Stimulated activated memory B cell treated with anti-CD40 and anti-IgM and Interleukin-4, amounts not matched to agents 10 μg/mL and 1 μg/mL and 100 μg/mL, for 72 hours (primary cell): ENCODE measurements around the gene AOC2.
"Not testable (repeated sequence)": the region's sequence is repeated elsewhere in the genome, so short reads cannot be mapped to it uniquely, and the experiment has no call there.

Experiments used
- ATAC-seq: fragments of 150-1000 bp; cut with Tn5 transposase; 2 replicates; pipeline ENCODE4 v1.10.0; 2021
- H3K27ac Mint-ChIP-seq: one replicate; pipeline ENCODE4 v1.8.0; 2022; ENCODE audit warnings: mild to moderate bottlenecking, mixed read lengths
- H3K27me3 Mint-ChIP-seq: one replicate; pipeline ENCODE4 v1.8.0; 2022; ENCODE audit warnings: mixed read lengths
- H3K36me3 Mint-ChIP-seq: one replicate; pipeline ENCODE4 v1.8.0; 2022; ENCODE audit warnings: mixed read lengths
- H3K4me1 Mint-ChIP-seq: one replicate; pipeline ENCODE4 v1.8.0; 2022; ENCODE audit warnings: mixed read lengths
- H3K4me3 Mint-ChIP-seq: one replicate; pipeline ENCODE4 v1.8.0; 2022; ENCODE audit warnings: mild to moderate bottlenecking, moderate library complexity, mixed read lengths
- H3K9me3 Mint-ChIP-seq: one replicate; pipeline ENCODE4 v1.8.0; 2022; ENCODE audit warnings: mixed read lengths

AOC2 gene

DNA sequence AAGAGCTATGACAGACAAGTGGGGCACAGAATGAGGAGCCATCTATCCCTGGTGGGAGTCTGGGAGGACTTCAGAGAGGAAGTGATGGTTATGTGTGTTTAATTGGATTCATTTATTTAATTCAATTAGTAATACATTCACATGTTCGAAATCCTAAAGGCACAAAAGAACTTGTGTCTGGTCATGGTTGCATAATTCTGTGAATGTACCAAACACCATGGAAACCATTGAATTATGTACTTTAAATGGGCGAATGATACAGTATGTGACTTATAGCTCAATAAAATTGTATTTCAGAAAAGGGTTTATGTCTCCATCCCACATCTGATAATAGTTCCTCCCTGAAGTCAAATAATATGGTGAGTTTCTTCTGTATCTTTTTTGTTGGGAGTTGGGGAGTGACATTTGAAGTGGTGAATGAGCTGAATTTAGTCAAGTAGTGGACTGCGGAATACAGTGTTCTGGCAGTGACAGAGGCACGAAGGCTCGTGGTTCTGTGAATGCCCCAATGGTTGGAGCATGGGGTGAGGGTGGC, 36.5 kb downstream of the AOC2 start:
- no peaks in the 10 kb centered on the region for H3K36me3 Mint-ChIP-seq
- no peaks in the 10 kb centered on the region for H3K9me3 Mint-ChIP-seq
- ATAC-seq = no peak
- peaks cover 46% of the 10 kb centered on the region for H3K27me3 Mint-ChIP-seq
- no peaks in the 10 kb centered on the region for H3K4me1 Mint-ChIP-seq
- no peak overlapping the region for H3K4me3 Mint-ChIP-seq
- no peak overlapping the region for H3K27ac Mint-ChIP-seq

DNA sequence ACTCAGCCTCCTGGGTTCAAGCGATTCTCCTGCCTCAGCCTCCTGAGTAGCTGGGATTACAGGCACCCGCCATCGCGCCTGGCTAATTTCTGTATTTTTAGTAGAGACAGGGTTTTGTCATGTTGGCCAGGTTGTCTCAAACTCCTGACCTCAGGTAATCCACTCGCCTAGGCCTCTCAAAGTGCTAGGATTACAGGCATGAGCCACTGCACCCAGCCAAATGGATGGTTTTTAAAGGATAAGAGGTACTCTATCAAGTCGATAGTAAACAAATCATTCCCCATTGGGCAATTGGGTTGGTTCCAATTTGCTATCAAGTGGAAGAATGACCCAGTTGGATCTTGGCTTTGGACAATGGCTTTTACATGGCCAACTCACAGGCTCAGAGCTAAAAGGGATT, 37.3 kb downstream of the AOC2 start:
- not testable (repeated sequence) for ATAC-seq, H3K36me3 Mint-ChIP-seq, H3K27ac Mint-ChIP-seq, H3K4me1 Mint-ChIP-seq, H3K4me3 Mint-ChIP-seq, H3K9me3 Mint-ChIP-seq
- peaks cover 48% of the 10 kb centered on the region for H3K27me3 Mint-ChIP-seq

DNA sequence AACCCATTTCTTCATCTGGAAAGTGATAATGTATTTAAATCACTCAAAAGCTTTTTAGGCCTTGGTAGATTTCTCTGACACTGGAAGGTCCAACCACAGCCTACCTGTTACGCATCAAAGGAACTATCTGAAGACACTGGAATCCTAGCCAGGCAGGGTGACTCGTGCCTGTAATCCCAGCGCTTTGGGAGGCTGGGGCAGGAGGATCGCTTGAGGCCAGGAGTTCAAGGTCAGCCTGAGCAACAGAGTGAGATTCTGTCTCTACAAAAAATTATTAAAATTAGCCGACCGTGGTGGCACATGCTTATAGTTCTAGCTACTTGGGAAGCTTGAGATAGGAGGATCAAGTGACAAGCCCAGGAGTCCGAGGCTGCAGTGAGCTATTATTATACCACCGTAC, 37.8 kb downstream of the AOC2 start:
- H3K4me3 Mint-ChIP-seq = no peak overlapping the region
- no peak overlapping the region for H3K27ac Mint-ChIP-seq
- no peak for ATAC-seq
- peaks cover 46% of the 10 kb centered on the region for H3K27me3 Mint-ChIP-seq
- no peaks in the 10 kb centered on the region for H3K9me3 Mint-ChIP-seq
- peaks cover 7% of the 10 kb centered on the region for H3K4me1 Mint-ChIP-seq
- no peaks in the 10 kb centered on the region for H3K36me3 Mint-ChIP-seq

DNA sequence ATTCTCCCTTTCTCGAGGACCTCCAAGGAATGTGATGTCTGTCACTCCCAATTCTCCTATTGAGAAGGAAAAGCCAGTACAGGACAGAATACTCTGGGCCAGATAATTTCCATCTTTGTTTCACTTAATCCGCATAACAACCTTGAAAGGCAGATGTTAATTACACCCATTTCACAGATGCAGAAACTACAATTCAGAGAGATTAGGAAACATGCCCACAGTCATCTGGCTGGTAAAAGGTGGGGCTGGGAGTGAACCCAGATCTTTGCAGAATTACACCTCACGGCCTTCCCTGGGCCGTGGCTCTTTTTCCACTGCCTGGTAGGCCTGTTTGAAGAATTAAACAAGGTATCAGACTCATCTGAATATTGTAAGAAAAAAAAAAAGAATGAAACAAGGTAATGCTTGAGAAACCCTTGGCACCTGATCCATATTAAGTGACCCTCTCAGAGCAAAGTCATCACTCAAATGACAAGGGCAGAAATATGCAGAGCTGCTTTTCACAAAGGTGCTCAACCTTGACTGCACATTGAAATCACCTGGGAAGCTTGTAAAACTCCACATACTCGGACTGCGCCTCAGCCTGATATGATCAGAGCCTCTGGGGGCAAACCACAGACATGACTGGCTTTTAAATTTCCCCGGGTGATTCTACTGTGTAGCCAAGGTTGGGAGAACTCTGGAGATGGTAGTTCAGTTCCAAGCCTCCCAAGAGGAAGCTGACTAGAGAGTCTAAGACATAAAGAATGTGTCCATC, 39.6 kb downstream of the AOC2 start:
- Mint-ChIP-seq H3K4me1 (peaks cover 7% of the 10 kb centered on the region), H3K27me3 (peaks cover 28% of the 10 kb centered on the region), H3K9me3 (no peaks in the 10 kb centered on the region), H3K4me3 (no peak overlapping the region), H3K27ac (no peak overlapping the region), H3K36me3 (no peaks in the 10 kb centered on the region)
- ATAC-seq = no peak

DNA sequence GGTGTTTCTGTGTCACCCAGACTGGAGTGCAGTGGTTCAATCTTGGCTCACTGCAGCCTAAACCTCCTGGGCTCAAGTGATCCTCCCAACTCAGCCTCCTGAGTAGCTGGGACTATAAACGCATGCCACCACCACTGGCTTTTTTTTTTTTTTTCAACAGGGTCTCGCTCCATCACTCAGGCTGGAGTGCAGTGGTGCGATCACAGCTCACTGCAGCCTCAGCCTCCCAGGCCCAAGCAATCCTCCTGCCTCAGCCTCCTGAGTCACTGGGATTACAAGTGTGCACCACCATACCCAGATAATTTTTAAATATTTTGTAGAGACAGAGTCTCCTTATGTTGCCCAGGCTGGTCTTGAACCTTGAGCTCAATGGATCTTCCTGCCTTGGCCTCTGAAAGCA, 41.4 kb downstream of the AOC2 start:
- not testable (repeated sequence) for H3K27ac Mint-ChIP-seq, H3K4me1 Mint-ChIP-seq, H3K27me3 Mint-ChIP-seq, H3K4me3 Mint-ChIP-seq, H3K36me3 Mint-ChIP-seq, ATAC-seq, H3K9me3 Mint-ChIP-seq

DNA sequence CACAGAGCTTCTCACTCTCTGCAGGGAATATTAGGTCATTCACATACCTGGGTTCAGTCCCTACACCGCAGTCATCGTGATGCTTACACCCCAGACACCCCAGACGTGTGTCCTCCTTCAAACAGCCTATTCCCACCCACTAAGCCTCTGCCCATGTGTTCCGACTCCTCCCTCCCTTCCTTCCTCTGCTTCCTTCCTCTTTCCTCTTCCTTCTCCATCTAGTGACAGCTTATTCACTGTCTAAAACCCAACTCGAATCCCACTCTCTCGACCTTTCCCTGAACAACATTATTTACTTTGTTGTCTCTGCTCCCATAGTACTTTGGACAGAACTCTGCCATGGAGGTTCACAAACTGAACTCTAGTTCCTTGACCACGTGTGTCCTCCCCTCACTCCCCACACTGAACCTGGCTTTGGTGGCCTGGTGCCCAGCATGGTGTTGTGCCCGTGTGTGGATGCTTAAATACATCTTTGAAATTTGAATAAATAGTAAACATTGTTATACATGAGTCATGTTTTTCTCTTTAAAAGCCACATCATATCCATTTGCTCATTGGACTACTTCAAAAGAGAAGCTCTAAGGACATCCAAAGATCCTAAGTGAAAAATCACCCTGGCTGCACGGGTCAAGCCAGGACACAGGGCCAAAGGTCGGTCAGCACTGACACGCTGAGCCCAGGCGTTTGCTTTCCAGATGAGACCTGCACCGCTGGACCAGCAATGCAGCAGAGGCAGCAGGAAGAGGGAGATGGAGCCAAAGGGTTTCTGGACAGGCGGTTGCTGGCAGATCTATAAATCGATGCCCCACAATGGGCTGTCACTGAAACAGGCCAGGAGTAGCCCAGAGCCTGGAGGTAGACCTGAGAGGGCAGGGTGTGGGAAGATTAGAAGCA, 42.1 kb downstream of the AOC2 start:
- peaks cover 9% of the 10 kb centered on the region for H3K27me3 Mint-ChIP-seq
- H3K4me1 Mint-ChIP-seq = peaks cover 7% of the 10 kb centered on the region
- ATAC-seq = no peak
- no peaks in the 10 kb centered on the region for H3K9me3 Mint-ChIP-seq
- H3K4me3 Mint-ChIP-seq = no peak overlapping the region
- H3K36me3 Mint-ChIP-seq = no peaks in the 10 kb centered on the region
- H3K27ac Mint-ChIP-seq = no peak overlapping the region

DNA sequence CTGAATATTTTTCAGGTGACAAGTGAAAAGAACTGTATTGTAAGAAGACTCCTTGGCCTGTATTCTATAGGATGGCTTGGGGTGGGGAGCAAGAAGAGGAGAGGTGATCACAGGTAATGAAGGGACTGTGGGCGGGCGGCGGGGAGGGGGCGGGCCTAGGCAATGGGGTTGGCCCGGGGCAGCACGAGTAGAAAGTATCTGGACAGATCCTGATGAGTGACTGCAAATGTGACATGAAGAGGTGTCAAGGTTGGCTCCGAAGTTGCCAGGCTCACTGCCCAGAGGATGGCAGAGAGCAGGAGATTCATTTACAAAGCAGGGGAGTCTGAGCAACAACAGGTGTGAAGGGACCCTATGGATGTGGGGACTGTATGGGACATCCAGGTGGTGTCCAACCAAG, 45.4 kb downstream of the AOC2 start:
- Mint-ChIP-seq H3K4me3 (no peak overlapping the region), H3K4me1 (peaks cover 7% of the 10 kb centered on the region), H3K27me3 (peaks cover 9% of the 10 kb centered on the region), H3K27ac (no peak overlapping the region), H3K9me3 (no peaks in the 10 kb centered on the region), H3K36me3 (no peaks in the 10 kb centered on the region)
- ATAC-seq = no peak

DNA sequence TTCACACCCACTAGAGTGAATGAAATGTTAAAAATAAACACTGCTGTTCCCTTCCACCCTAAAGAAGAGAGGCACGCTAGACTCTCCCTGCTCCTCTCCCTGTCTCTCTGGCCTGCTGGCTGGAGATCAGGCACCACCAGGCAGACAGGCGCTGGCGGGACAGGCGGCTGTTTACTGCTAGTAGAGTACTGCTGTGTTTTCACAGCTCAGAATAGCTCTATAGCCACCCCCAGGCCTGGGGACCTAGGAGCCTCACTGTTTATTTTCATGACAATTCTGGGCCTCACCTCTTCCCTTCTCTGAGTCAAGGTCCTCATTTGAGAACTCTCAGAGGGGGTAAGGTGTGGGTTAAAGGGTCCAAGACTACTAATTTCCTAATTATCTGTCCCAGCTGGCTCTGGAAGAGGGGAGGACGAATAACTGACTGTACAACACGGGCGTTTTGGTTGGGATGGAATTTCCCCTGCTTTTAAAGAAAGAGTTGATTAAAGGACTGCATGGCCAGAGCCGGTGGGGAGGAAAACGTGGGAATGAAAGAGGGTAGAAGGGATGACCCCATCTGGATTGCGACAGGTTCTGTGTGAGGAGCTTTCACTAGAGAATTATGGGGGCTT, 47.3 kb downstream of the AOC2 start:
- H3K4me1 Mint-ChIP-seq = peaks cover under 1% of the 10 kb centered on the region
- ATAC-seq = no peak
- no peak overlapping the region for H3K27ac Mint-ChIP-seq
- peaks cover 3% of the 10 kb centered on the region for H3K27me3 Mint-ChIP-seq
- H3K9me3 Mint-ChIP-seq = no peaks in the 10 kb centered on the region
- H3K4me3 Mint-ChIP-seq = no peak overlapping the region
- H3K36me3 Mint-ChIP-seq = no peaks in the 10 kb centered on the region

DNA sequence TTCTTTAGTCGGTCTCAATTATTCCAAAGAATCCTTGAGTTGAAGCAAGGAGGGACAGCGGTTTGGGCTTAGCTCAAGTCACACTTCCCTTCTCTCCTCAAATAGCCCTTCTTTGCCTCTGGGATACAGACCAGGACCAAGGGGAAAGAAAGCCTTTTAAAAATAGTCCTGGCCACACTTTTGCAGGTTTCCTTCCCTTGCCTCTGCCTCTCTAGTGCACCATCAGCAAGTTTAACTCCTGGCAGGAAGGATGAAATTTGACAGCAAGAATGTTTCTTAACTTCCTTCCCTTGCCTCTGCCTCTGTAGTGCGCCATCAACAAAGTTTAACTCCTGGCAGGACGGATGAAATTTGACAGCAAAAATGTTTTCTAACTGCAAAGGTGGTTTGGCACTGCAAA, 49.0 kb downstream of the AOC2 start:
- no peak overlapping the region for H3K4me3 Mint-ChIP-seq
- no peak for ATAC-seq
- no peaks in the 10 kb centered on the region for H3K27me3 Mint-ChIP-seq
- H3K4me1 Mint-ChIP-seq = no peaks in the 10 kb centered on the region
- no peak overlapping the region for H3K27ac Mint-ChIP-seq
- H3K9me3 Mint-ChIP-seq = no peaks in the 10 kb centered on the region
- no peaks in the 10 kb centered on the region for H3K36me3 Mint-ChIP-seq

DNA sequence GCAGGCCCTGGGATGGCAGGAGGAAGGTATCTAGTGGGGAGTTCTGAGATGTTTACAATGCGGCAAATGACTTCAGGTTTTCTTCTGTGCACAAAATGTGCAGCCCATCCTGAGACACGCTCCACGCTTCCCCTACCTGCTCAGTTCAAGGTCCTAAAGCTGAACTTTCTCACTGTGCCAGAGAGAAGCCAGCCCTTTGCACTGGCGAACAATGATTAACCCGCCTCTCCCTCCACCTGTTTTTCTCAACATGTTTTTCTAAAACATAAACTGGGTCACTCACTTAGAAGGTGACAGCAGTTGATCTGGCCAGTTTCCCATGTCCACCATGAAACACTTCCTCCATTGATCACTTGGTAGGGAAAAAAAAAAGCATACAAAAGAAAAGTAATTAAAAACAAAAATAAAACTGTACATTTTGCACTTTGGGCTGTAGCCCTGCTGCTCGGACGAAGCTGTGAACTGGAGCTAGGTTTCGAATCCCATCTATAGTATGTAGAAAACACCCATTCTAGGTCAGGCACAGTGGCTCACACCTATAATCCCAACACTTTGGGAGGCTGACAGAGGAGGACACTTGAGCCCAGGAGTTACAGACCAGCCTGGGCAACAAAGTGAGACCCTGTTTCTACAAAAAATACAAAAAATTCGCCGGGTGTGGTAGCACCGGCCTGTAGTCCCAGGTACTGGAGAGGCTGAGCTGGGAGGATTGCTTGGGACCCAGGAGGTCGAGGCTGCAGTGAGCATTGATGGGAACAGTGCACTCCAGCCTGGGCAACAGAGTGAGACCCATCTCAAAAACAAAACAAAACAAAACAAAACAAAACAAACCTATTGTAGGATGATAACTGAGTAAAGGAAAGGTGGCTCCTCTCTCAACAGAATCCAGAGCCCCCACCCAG, 50.2 kb downstream of the AOC2 start:
- Mint-ChIP-seq H3K27me3 (peaks cover 6% of the 10 kb centered on the region), H3K27ac (no peak overlapping the region), H3K36me3 (no peaks in the 10 kb centered on the region), H3K4me1 (no peaks in the 10 kb centered on the region), H3K4me3 (no peak overlapping the region), H3K9me3 (no peaks in the 10 kb centered on the region)
- ATAC-seq = no peak

DNA sequence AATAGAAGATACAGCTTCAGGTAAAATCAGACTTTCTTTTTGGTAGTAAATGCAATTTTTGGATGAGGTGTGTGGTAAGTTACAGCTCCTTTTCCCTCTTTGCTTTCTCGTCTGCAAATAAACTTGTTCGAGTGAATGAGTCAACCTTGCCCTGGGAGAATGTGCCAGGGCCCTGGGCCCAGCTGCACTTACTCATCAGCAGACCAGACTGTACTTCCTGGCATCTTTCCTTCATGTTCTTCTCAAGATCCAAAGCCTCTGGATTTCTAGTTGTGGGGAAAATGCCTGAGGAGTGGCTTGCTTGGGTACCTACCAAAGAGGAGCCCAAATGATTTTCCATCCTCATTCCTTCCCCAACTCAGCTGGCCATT, 50.8 kb downstream of the AOC2 start:
- H3K4me3 Mint-ChIP-seq = no peak overlapping the region
- ATAC-seq = no peak
- no peaks in the 10 kb centered on the region for H3K9me3 Mint-ChIP-seq
- no peak overlapping the region for H3K27ac Mint-ChIP-seq
- peaks cover 8% of the 10 kb centered on the region for H3K27me3 Mint-ChIP-seq
- H3K4me1 Mint-ChIP-seq = no peaks in the 10 kb centered on the region
- H3K36me3 Mint-ChIP-seq = no peaks in the 10 kb centered on the region

DNA sequence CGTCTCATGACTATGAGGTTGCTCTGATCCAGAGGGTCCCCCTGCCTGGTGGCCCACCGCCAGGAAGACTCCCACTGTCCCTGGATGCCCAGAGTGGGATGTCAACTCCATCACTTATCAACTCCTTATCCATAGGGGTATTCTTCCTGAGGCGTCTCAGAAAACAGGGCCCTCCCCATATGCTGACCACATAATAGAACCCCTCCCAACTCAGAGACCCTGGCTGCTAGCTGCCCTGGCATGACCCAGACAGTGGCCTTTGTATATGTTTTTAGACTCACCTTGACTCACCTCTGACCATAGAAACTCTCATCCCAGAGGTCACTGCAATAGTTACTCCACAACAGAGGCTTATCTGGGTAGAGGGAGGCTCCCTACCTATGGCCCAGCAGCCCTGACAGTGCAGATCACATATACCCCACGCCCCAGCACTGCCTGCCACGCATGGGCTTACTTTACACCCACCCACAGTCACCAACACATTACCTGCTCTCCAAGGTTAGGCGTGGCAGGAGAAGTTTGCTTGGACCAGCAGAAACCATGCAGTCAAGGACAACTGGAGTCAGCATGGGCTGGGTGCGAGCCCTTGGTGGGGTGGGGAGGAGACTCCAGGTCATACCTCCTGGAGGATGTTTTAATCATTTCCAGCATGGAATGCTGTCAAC, 53.9 kb downstream of the AOC2 start:
- Mint-ChIP-seq H3K9me3 (no peaks in the 10 kb centered on the region), H3K4me3 (no peak overlapping the region), H3K4me1 (no peaks in the 10 kb centered on the region), H3K27me3 (peaks cover 27% of the 10 kb centered on the region), H3K27ac (no peak overlapping the region), H3K36me3 (no peaks in the 10 kb centered on the region)
- ATAC-seq = no peak

DNA sequence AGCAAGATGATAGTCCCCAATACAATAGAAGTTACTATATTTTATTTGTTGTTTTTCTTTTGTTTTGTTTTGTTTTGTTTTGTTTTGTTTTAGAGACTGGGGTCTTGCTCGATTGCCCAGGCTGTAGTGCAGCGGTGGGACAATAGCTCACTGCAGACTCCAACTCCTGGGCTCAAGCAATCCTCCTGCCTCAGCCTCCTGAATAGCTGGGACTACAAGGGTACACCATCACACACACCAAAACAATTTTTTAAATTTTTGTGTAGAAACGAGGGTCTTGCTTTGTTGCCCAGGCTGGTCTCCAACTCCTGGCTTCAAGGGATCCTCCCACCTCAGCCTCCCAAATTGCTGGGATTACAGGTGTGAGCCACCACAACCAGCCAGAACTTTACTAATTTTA, 55.6 kb downstream of the AOC2 start:
- H3K27me3 Mint-ChIP-seq = peaks cover 27% of the 10 kb centered on the region
- not testable (repeated sequence) for H3K4me1 Mint-ChIP-seq, H3K9me3 Mint-ChIP-seq, H3K27ac Mint-ChIP-seq, H3K36me3 Mint-ChIP-seq, H3K4me3 Mint-ChIP-seq, ATAC-seq
